Right lobe of liver (tissue), 6 donors: ENCODE results near the gene RAB36. TPM values are rescaled to one million over a fixed set of nuclear protein-coding genes. Genes with fewer than 3 reads are reported as not detected.

Experiments
- ATAC-seq, 4 donors: fragments of 200-7000 bp; cut with Tn5 transposase; one replicate each; pipeline ENCODE4 v1.9.1; 2020; ENCODE audit warnings: mild to moderate bottlenecking in 4 of 4, moderate library complexity in 4 of 4
- DNase-seq, 3 donors: peaks; one replicate each; pipeline ENCODE4 v3.0.0-alpha.2; 2020
- H3K27ac ChIP-seq, 3 donors: fragments of 200-600 bp; one replicate each; pipeline ENCODE4 v1.8.0; 2022
- H3K27me3 ChIP-seq, 2 donors: fragments of 200-600 bp; one replicate each; pipeline ENCODE4 v1.8.0; 2022
- H3K36me3 ChIP-seq, 4 donors: fragments of 200-600 bp; sonication (generic) in 1 of 4; one replicate each; pipeline versions ENCODE4 v1.5.1 to v1.8.0; 2017 to 2022; ENCODE audit warnings: control low read depth in 1 of 4
- H3K4me1 ChIP-seq, 4 donors: fragments of 200-600 bp; sonication (generic) in 1 of 4; one replicate each; pipeline versions ENCODE4 v1.5.1 to v1.8.0; 2017 to 2022; ENCODE audit warnings: control low read depth in 1 of 4
- H3K4me3 ChIP-seq, 3 donors: fragments of 200-600 bp; one replicate each; pipeline ENCODE4 v1.8.0; 2022
- H3K9me3 ChIP-seq, 4 donors: fragments of 200-600 bp; sonication (generic) in 1 of 4; one replicate each; pipeline versions ENCODE4 v1.5.1 to v1.8.0; 2017 to 2022; ENCODE audit warnings: control low read depth in 1 of 4
- POLR2A ChIP-seq: fragments of 450-650 bp; IDR thresholded peaks from one replicate; pipeline ENCODE4 v1.6.1; 2017; ENCODE audit warnings: antibody characterized with exemption, mild to moderate bottlenecking
- WGBS: methylation state at CpG from one replicate; pipeline ENCODE4 v1.1.6; 2018; ENCODE audit warnings: low coverage, low lambda C conversion rate; ENCODE audit not compliant: insufficient coverage; ENCODE audit errors: missing lambda C conversion rate; 5-methylcytosine and 5-hydroxymethylcytosine counted together
- intact Hi-C, 2 donors: fragments of 100-400 bp; cut with DNase I; formaldehyde crosslinking; loops; one replicate each; pipeline versions ENCODE4 v1.11.2 to v1.14.1; 2022
- total RNA-seq, 6 experiments: library from RNA; depleted of rRNA in 2 of 6; stranded (reverse); fragments of >200 nt in 2 of 6; fragmentation: NEBNext Ultra II Directional in 3 of 6; extraction: Animal tissue kit (Norgen Biotek cat#: 25700) in 3 of 6; gene quantifications; one replicate each; pipeline versions ENCODE4 v1.1.0 to v1.2.4, GENCODE V29; 2016 to 2023
- TF ChIP-seq, protein P1 (sequence below), 4 donors: fragments of 200-600 bp in 3 of 4; fragments of 450-650 bp in 1 of 4; IDR thresholded peaks; one replicate each; pipeline versions ENCODE4 v1.5.1 to v1.8.0; 2016 to 2022; ENCODE audit warnings: antibody characterized with exemption in 4 of 4, mild to moderate bottlenecking in 2 of 4
- donor health status: DM: no; HTN: yes; CAD: no.
- donor health status: DM: no; HTN: no; CAD: no.
- donor health status: DM: no; HTN: no; CAD: no.
- donor health status: DM: no; HTN: yes; CAD: no.
- donor health status: DM: no; HTN: yes; CAD: no.

Gene RAB36
- total RNA-seq, 6 experiments from 2014 or later = 0.07 to 0.65 (median 0.19) TPM

DNA sequence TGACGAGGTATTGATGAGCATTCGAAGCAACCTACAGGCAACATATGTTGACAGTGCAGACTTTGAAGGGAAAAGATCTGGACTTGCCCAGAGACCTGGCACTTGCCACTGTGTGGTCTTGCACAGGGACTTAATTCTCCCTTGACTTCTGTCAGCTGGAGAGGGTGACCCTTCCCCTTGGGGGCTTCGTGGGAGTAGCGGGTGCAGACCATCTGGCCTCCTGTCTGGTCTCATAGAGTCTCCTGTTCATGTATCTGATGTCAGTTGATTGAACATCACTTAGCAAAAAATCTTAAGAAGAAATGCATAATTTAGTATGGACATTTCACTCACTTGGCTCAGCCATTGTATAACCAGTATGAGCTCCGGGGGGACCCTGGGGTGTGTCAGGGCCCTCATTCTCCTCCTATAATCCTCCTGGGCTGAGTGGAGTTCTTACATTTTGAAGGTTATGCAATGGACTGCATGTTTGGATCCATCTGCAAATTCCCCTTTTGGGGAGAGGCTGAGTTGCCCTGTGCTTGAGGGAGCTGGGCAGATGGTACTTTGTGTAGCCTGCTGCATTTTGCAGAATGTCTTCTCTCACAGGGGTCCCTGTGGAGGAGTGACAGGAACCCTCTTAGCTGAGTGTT, 48.0 kb downstream of the RAB36 start:
- no peak for ATAC-seq
- Histone ChIP-seq H3K27ac (no peak overlapping the region), H3K4me1 (no peaks in the 10 kb centered on the region)

DNA sequence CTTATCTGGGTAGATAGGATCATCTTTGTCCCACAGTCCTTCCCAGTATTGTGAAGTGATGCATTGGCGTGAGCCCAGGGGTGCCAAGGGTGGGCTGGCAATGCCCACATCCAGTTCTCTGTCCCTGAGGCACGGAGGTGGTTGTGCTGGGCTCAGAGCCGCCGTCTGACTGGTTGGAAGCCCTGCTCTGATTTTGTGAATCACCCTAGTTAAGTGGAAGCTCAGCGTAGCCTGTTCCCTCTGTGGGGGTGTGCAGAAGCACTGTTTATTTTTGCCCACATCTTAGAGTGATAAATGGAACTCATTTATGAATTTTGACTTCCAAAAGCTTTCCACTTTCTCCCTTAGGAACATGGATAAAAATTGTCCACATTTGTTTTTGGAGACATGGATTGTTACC, 48.6 kb downstream of the RAB36 start:
- H3K27me3 ChIP-seq = no peaks in the 10 kb centered on the region
- no peak overlapping the region for H3K4me3 ChIP-seq
- no peak for TF ChIP-seq POLR2A
- TF ChIP-seq, protein P1, sequence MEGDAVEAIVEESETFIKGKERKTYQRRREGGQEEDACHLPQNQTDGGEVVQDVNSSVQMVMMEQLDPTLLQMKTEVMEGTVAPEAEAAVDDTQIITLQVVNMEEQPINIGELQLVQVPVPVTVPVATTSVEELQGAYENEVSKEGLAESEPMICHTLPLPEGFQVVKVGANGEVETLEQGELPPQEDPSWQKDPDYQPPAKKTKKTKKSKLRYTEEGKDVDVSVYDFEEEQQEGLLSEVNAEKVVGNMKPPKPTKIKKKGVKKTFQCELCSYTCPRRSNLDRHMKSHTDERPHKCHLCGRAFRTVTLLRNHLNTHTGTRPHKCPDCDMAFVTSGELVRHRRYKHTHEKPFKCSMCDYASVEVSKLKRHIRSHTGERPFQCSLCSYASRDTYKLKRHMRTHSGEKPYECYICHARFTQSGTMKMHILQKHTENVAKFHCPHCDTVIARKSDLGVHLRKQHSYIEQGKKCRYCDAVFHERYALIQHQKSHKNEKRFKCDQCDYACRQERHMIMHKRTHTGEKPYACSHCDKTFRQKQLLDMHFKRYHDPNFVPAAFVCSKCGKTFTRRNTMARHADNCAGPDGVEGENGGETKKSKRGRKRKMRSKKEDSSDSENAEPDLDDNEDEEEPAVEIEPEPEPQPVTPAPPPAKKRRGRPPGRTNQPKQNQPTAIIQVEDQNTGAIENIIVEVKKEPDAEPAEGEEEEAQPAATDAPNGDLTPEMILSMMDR (IDR thresholded peaks at IDR 0.05) = no peak
- H3K27ac ChIP-seq = no peak overlapping the region
- no peaks in the 10 kb centered on the region for H3K9me3 ChIP-seq
- ATAC-seq (no peak), DNase-seq (no peak)
- no peaks in the 10 kb centered on the region for H3K36me3 ChIP-seq
- no peaks in the 10 kb centered on the region for H3K4me1 ChIP-seq
- WGBS = no CpG with 5 or more reads among the region's 5 CpGs
- intact Hi-C loops = no loop called here

More for the DNA sequence above, 48.0 kb downstream of the RAB36 start:
- H3K27me3 ChIP-seq = no peaks in the 10 kb centered on the region
- H3K4me3 ChIP-seq = no peak overlapping the region
- no peaks in the 10 kb centered on the region for H3K36me3 ChIP-seq
- TF ChIP-seq, protein P1 (IDR thresholded peaks at IDR 0.05) = no peak
- intact Hi-C loops = no loop called here
- no peaks in the 10 kb centered on the region for H3K9me3 ChIP-seq
- whole genome bisulfite sequencing = 71% methylated on average over 4 of the region's 5 CpGs
- DNase-seq = no peak

DNA sequence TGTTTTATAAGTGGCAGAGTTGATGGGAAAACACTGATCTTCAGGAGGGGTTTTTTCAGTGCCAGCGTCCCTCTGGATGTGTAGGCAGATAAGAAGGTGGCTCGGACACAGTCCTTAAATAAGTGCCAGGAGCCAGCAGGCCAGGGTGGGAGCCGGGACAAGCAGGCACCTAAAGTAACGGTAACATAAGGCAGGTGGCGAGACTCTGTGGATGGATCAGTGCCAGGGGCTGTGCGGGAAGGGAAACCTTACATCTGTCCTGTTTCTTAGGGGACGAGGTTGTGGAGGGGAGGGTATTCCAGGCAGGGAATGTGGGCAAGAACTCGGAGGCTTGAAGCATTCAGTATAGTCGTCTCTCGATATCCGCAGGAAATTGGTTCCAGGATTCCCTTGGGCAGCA, 50.9 kb downstream of the RAB36 start:
- no peak overlapping the region for H3K4me3 ChIP-seq
- intact Hi-C loops = no loop called here
- DNase-seq = no peak
- H3K27ac ChIP-seq = no peak overlapping the region
- 84% methylated on average over 9 of the region's 11 CpGs for WGBS
- H3K27me3 ChIP-seq = no peaks in the 10 kb centered on the region
- ATAC-seq = no peak
- H3K36me3 ChIP-seq = no peaks in the 10 kb centered on the region
- no peaks in the 10 kb centered on the region for H3K4me1 ChIP-seq
- TF ChIP-seq POLR2A = no peak
- TF ChIP-seq, protein P1 (IDR thresholded peaks at IDR 0.05) = no peak
- H3K9me3 ChIP-seq = no peaks in the 10 kb centered on the region

DNA sequence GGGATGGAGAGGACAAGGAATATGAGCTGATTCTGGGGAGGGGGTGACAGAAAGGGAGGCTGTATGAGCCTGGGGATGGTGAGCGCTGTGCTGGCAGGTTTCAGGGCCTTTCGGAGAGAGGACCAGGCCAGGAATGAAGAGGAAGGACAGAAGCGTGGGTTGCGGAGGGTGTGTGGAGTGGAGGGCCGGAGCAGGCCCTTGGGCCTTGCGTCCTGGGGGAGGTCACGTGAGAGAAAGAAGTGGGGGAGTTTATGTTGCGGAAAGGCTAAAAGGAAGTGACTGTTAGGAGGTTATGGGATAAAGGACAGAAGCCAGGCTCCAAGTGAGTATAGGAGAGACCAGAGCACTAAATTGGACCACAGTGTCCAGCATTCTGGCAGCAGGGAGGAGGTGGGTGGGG, 52.6 kb downstream of the RAB36 start:
- no peaks in the 10 kb centered on the region for H3K27me3 ChIP-seq
- whole genome bisulfite sequencing = 74% methylated on average over 8 of the region's 8 CpGs
- intact Hi-C loops = no loop called here
- TF ChIP-seq POLR2A = no peak
- no peaks in the 10 kb centered on the region for H3K9me3 ChIP-seq
- no peak for DNase-seq
- peak; percentile 42 to 70 (median 56) for ATAC-seq
- no peak overlapping the region for H3K27ac ChIP-seq
- H3K36me3 ChIP-seq = no peaks in the 10 kb centered on the region
- no peak overlapping the region for H3K4me3 ChIP-seq
- no peaks in the 10 kb centered on the region for H3K4me1 ChIP-seq

DNA sequence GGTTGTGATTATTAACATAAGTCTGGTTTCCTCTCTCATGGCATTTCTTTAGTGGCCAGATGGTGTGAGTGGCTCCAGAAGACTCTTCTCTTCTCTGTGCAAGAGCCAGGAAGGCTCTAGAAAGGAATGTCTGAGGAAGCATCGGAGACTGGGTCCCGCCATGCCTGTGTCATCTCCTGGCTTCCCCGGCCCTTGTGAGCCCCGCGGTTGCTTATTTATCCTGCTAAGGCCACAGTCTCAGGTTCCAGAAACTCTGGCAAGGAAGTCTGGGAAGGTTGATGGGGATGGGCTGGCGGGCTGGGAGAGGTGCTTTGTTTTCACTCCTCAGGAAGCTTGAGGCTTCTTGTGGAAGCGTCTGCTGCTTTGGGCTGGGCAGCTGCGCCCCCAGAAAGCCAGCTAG, 53.9 kb downstream of the RAB36 start:
- Histone ChIP-seq H3K9me3 (no peaks in the 10 kb centered on the region), H3K36me3 (no peaks in the 10 kb centered on the region), H3K4me1 (peaks cover 0 to 9% (median 4%) of the 10 kb centered on the region in 4 donors), H3K4me3 (no peak overlapping the region), H3K27ac (no peak overlapping the region), H3K27me3 (no peaks in the 10 kb centered on the region)
- TF ChIP-seq, protein P1 (IDR thresholded peaks at IDR 0.05) = no peak
- no peak for TF ChIP-seq POLR2A
- WGBS = 77% methylated on average over 5 of the region's 8 CpGs
- ATAC-seq = no peak
- DNase-seq = no peak
- intact Hi-C loops = no loop called here
